Measurements from ENCODE around the gene NCOR1. TPM values are rescaled to one million over a fixed set of nuclear protein-coding genes. Genes with fewer than 3 reads are reported as not detected.

Gene NCOR1
- total and polyA plus RNA-seq, 2 of the 8 experiments (the other 6 are each of a cell fraction or from before 2014, with no cell fraction given): 65.4 to 142 TPM

DNA sequence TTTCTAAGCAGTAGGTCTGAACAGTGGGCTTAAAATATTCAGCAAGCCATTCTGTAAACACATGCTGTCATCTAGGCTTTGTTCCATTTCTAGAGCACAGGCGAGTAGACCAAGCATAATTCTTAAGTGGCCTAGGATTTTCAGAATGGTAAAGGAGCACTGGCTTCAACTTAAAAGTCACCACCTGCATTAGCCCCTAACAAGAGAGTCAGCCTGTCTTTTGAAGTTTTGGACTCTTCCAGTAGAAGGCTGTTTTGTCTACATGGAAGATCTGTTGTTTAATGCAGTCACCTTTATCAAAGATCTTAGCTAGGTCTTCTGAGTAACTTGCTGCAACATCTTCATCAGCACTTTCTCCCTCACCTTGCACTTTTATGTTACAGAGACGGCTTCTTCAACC lies 179.1 kb downstream of the NCOR1 start (continued):
- no peak for TF ChIP-seq EP300 (IDR thresholded peaks at IDR 0.05; ENCODE audit: borderline replicate concordance in 1 of 2, low read depth in 2 of 2, low read length in 2 of 2)
- no peak for TF ChIP-seq POU5F1 (IDR thresholded peaks at IDR 0.05; ENCODE audit: low read depth, low read length)
- TF ChIP-seq, protein P1, sequence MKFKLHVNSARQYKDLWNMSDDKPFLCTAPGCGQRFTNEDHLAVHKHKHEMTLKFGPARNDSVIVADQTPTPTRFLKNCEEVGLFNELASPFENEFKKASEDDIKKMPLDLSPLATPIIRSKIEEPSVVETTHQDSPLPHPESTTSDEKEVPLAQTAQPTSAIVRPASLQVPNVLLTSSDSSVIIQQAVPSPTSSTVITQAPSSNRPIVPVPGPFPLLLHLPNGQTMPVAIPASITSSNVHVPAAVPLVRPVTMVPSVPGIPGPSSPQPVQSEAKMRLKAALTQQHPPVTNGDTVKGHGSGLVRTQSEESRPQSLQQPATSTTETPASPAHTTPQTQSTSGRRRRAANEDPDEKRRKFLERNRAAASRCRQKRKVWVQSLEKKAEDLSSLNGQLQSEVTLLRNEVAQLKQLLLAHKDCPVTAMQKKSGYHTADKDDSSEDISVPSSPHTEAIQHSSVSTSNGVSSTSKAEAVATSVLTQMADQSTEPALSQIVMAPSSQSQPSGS (IDR thresholded peaks at IDR 0.05; ENCODE audit: low read length): no peak
- no peak for TF ChIP-seq TEAD4 (IDR thresholded peaks at IDR 0.05; ENCODE audit: low read depth, low read length)
